Hepatocyte (in vitro differentiated cells): Measurements from ENCODE around the gene MAST4.

Experiments used
- CTCF ChIP-seq: fragments of 200-600 bp; sonication (generic); IDR thresholded peaks from 2 replicates; pipeline ENCODE4 v1.5.1; 2016; ENCODE audit warnings: antibody characterized with exemption, mild to moderate bottlenecking; ENCODE audit not compliant: poor library complexity
- EZH2 ChIP-seq: fragments of 200-600 bp; sonication (generic); IDR thresholded peaks from 2 replicates; pipeline ENCODE4 v1.6.1; 2016; ENCODE audit warnings: antibody characterized with exemption, mild to moderate bottlenecking, borderline replicate concordance
- EZH2phosphoT487 ChIP-seq: fragments of 200-600 bp; sonication (generic); IDR thresholded peaks from one replicate; pipeline ENCODE4 v1.6.1; 2018; ENCODE audit warnings: antibody characterized with exemption, mild to moderate bottlenecking, low read depth, moderate library complexity; ENCODE audit not compliant: unreplicated experiment, severe bottlenecking

GRCh38 chr5:66570201-66570600, 26.0 kb upstream of the MAST4 start:
- TF ChIP-seq CTCF, result no peak
- TF ChIP-seq EZH2, result no peak
- TF ChIP-seq EZH2phosphoT487, result no peak
